NB4 (cell line): ENCODE measurements around the gene HSP90B1.

Source experiments
- DNase-seq: peaks from one replicate; pipeline ENCODE4 v3.0.0; 2010; ENCODE audit warnings: low read depth
- H3K4me3 ChIP-seq: one replicate; pipeline ENCODE4 v1.5.1; 2011; ENCODE audit warnings: mild to moderate bottlenecking, low read depth, low read length, moderate library complexity
- CTCF ChIP-seq: IDR thresholded peaks from one replicate; pipeline ENCODE4 v1.5.1; 2012; ENCODE audit warnings: low read depth, low read length
- MAX ChIP-seq: IDR thresholded peaks from 2 replicates; pipeline ENCODE4 v1.6.1; 2011; ENCODE audit warnings: low read depth, low read length
- MYC ChIP-seq: IDR thresholded peaks from 2 replicates; pipeline ENCODE4 v1.6.1; 2011; ENCODE audit warnings: low read depth, low read length
- POLR2A ChIP-seq: IDR thresholded peaks from 2 replicates; pipeline ENCODE4 v1.6.1; 2011; ENCODE audit warnings: mild to moderate bottlenecking; ENCODE audit not compliant: insufficient read length; ENCODE audit errors: extremely low read depth

Gene HSP90B1

GRCh38 chr12:103952497-103952896 lies 22.3 kb downstream of the HSP90B1 start:
- H3K4me3 ChIP-seq, result no peak overlapping the region
- TF ChIP-seq MYC (no peak), CTCF (no peak), MAX (no peak), POLR2A (no peak)
- no peak for DNase-seq

GRCh38 chr12:103955811-103956508 lies 25.8 kb downstream of the HSP90B1 start:
- peak; percentile 41 for DNase-seq
- no peak for TF ChIP-seq MAX
- TF ChIP-seq MYC, result 0 out of 2 replicates have a peak, but pooled peaks have one; percentile 3
- no peak for TF ChIP-seq CTCF
- no peak for TF ChIP-seq POLR2A
- peak overlapping the region; percentile 95 for H3K4me3 ChIP-seq

- H3K4me3 ChIP-seq, result peak overlapping the region; percentile 95
- TF ChIP-seq MAX, result peak; percentile 37
- TF ChIP-seq CTCF, result no peak
- 0 out of 2 replicates have a peak, but pooled peaks have one; percentile 2 for TF ChIP-seq MYC
- TF ChIP-seq POLR2A, result no peak
- DNase-seq, result no peak
Measured at GRCh38 chr12:103956509-103957027, 26.4 kb downstream of the HSP90B1 start.

DNA sequence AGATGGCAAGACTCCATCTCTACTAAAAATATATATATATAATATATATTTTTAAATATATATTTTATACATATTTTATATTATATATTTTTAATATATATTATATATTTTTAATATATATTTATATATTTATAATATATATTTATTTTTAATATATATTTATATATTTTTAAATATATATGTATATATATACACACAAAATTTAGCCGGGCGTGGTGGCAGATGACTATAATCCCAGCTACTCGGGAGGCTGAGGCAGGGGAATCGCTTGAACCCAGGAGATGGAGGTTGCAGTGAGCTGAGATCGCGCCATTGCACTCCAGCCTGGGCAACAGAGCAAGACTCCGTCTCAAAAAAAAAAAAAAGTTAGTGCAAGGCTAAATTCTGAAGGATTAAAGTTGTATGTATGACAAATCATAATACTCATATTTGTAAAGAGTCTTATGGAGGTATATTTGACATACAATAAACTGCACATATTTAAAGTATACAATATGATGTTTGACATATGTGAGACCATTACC lies 27.7 kb downstream of the HSP90B1 start:
- no peak for TF ChIP-seq MAX
- no peak for TF ChIP-seq MYC
- TF ChIP-seq CTCF, result no peak
- TF ChIP-seq POLR2A, result no peak
- H3K4me3 ChIP-seq, result peak overlapping the region; percentile 95
- no peak for DNase-seq

GRCh38 chr12:103958621-103959020 lies 28.4 kb downstream of the HSP90B1 start:
- H3K4me3 ChIP-seq, result no peak overlapping the region
- no peak for DNase-seq
- TF ChIP-seq MAX, result no peak
- TF ChIP-seq MYC, result no peak
- no peak for TF ChIP-seq CTCF
- no peak for TF ChIP-seq POLR2A
